Measurements from ENCODE around the gene ANXA2R.

Gene ANXA2R

GRCh38 chr5:43005031-43005430, 35.1 kb downstream of the ANXA2R start:
- no peak overlapping the region for H3K4me3 ChIP-seq (ENCODE audit: low read length)
- H3K9ac ChIP-seq (ENCODE audit: low read depth, low read length): no peak overlapping the region
- no peaks in the 10 kb centered on the region for H3K36me3 ChIP-seq (ENCODE audit: insufficient read depth, low read length)
- no peaks in the 10 kb centered on the region for H3K9me3 ChIP-seq (replicated peaks; ENCODE audit: low read length)
- H3K4me2 ChIP-seq (ENCODE audit: low read length): no peak overlapping the region
- peaks cover 26% of the 10 kb centered on the region for H3K4me1 ChIP-seq (ENCODE audit: control insufficient read depth, insufficient read depth, low read length)
- H3K27me3 ChIP-seq (ENCODE audit: control insufficient read depth, insufficient read depth, low read length): no peaks in the 10 kb centered on the region

- H3K27me3 ChIP-seq (ENCODE audit: control insufficient read depth, insufficient read depth, low read length): no peaks in the 10 kb centered on the region
These were observed 38.4 kb downstream of the ANXA2R start for GRCh38 chr5:43001748-43002147.

DNA sequence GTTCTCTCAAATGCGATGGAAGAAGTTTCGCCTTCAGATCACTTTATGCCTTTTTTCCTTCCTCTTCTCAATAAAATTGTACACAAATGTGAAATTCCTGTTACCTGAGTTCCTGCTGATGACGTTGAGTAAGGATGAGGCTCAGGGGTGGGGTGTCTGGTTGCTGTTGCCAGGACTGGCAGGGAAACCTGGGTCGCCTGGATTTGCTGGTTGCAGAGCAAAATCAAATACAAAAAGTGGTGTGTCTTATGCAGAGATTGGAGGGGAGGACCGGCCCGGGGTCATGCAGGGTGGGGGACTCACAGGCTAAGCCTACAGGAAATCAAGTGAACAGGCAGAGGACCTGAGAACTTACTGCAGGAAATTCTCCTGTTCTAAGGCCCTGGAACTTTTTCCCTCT, 39.2 kb downstream of the ANXA2R start:
- Histone ChIP-seq H3K36me3 (ENCODE audit: insufficient read depth, low read length) (no peaks in the 10 kb centered on the region), H3K4me2 (ENCODE audit: low read length) (no peak overlapping the region), H3K4me3 (ENCODE audit: low read length) (no peak overlapping the region), H3K4me1 (ENCODE audit: control insufficient read depth, insufficient read depth, low read length) (peaks cover 8% of the 10 kb centered on the region), H3K9me3 (replicated peaks; ENCODE audit: low read length) (no peaks in the 10 kb centered on the region), H3K27me3 (ENCODE audit: control insufficient read depth, insufficient read depth, low read length) (no peaks in the 10 kb centered on the region), H3K9ac (ENCODE audit: low read depth, low read length) (no peak overlapping the region)

More at GRCh38 chr5:43001748-43002147, 38.4 kb downstream of the ANXA2R start:
- Histone ChIP-seq H3K36me3 (ENCODE audit: insufficient read depth, low read length) (no peaks in the 10 kb centered on the region), H3K4me1 (ENCODE audit: control insufficient read depth, insufficient read depth, low read length) (peaks cover 8% of the 10 kb centered on the region), H3K4me3 (ENCODE audit: low read length) (no peak overlapping the region), H3K9me3 (replicated peaks; ENCODE audit: low read length) (no peaks in the 10 kb centered on the region), H3K9ac (ENCODE audit: low read depth, low read length) (no peak overlapping the region), H3K4me2 (ENCODE audit: low read length) (no peak overlapping the region)

DNA sequence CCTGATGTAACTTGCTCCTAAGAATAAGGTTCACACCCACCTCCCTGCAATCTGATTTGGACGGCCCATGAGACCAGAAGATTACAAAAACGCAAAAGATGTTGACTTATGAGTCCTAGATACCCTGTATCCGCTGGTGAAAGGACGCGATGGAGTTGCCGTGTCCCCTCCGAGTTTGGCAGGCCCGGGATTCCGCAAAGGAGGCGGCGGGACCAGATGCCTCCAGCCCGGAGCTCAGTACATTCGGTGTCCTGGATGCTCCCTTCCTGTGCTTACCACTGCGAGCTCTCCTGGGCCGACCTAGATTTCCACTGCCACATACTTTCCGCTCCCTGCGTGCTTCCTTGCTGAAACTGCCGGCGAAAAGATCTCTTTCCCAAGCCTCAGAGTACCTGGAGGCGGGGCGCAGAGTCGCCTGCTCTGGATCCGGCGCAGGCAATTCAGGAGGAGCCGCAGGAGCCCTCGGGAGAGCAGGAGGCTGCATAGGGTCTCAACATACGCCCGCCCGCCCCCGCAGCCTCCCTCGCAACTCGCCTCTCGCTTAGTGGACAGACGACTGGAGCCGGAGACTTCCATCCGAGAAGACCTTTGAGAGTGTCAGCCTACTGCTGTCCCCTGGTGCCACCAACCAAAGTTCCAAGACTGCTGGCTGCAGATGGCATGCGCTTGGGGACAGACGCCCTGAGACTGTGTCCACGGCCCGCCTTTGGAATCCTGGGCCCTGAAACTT, 39.8 kb downstream of the ANXA2R start:
- Histone ChIP-seq H3K27me3 (ENCODE audit: control insufficient read depth, insufficient read depth, low read length) (no peaks in the 10 kb centered on the region), H3K9ac (ENCODE audit: low read depth, low read length) (peak overlapping the region; percentile 37), H3K4me3 (ENCODE audit: low read length) (peak overlapping the region; percentile 59), H3K9me3 (replicated peaks; ENCODE audit: low read length) (no peaks in the 10 kb centered on the region), H3K4me2 (ENCODE audit: low read length) (peak overlapping the region; percentile 82), H3K36me3 (ENCODE audit: insufficient read depth, low read length) (no peaks in the 10 kb centered on the region), H3K4me1 (ENCODE audit: control insufficient read depth, insufficient read depth, low read length) (peaks cover 11% of the 10 kb centered on the region)

GRCh38 chr5:42995360-42995751, 44.8 kb downstream of the ANXA2R start:
- H3K4me1 ChIP-seq (ENCODE audit: control insufficient read depth, insufficient read depth, low read length): peaks cover 17% of the 10 kb centered on the region
- peak overlapping the region; percentile 40 for H3K9ac ChIP-seq (ENCODE audit: low read depth, low read length)
- H3K36me3 ChIP-seq (ENCODE audit: insufficient read depth, low read length): no peaks in the 10 kb centered on the region
- H3K9me3 ChIP-seq (replicated peaks; ENCODE audit: low read length): no peaks in the 10 kb centered on the region
- peak overlapping the region; percentile 84 for H3K4me2 ChIP-seq (ENCODE audit: low read length)
- peak overlapping the region; percentile 70 for H3K4me3 ChIP-seq (ENCODE audit: low read length)
- no peaks in the 10 kb centered on the region for H3K27me3 ChIP-seq (ENCODE audit: control insufficient read depth, insufficient read depth, low read length)

DNA sequence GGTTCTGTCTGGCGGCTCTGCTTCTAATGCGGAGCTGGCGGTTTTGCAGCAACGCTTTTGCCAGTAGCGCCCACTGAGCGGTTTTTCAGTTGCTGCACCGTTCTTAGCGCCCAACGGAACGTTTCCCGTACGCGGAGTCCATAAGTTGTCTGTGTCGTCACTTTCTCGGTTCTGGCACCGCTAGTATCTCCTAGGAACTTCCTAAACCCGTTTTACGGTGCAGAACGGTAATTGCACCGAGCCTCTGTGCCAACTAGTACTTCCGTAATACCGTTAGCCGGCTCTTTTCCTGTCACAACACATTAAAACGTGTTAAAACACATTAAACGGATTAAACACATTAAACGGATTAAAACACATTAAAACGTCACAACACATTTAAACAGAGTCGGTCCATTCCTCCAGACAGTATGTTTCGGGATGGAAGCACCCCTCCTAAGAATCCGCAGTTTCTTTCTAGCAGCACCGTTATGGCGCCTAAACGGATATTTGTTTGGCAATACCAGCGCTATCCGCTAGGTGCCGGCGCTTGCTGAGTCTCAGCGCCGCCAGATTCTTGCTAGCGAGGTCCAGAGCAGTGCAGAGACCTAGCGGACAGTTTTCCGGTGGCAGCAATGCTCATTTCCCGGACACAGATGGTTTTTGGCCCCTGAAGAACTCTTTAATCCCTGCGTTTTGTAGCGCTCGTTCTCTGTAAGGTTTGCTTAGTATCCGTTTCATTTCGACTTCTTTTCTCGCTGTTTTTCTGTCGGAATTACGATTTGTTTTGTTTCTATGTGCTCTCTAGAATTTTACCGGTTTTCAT, 45.4 kb downstream of the ANXA2R start:
- Histone ChIP-seq H3K9ac (ENCODE audit: low read depth, low read length) (peak overlapping the region; percentile 76), H3K27me3 (ENCODE audit: control insufficient read depth, insufficient read depth, low read length) (no peaks in the 10 kb centered on the region), H3K36me3 (ENCODE audit: insufficient read depth, low read length) (no peaks in the 10 kb centered on the region), H3K4me1 (ENCODE audit: control insufficient read depth, insufficient read depth, low read length) (peaks cover 12% of the 10 kb centered on the region), H3K4me3 (ENCODE audit: low read length) (peak overlapping the region; percentile 70), H3K4me2 (ENCODE audit: low read length) (peak overlapping the region; percentile 84), H3K9me3 (replicated peaks; ENCODE audit: low read length) (no peaks in the 10 kb centered on the region)

- H3K9ac ChIP-seq (ENCODE audit: low read depth, low read length): peak overlapping the region; percentile 76
These were observed 45.9 kb downstream of the ANXA2R start for GRCh38 chr5:42994246-42994554.

GRCh38 chr5:42993516-42994245, 46.4 kb downstream of the ANXA2R start:
- Histone ChIP-seq H3K9ac (ENCODE audit: low read depth, low read length) (peak overlapping the region; percentile 76), H3K27me3 (ENCODE audit: control insufficient read depth, insufficient read depth, low read length) (no peaks in the 10 kb centered on the region), H3K4me2 (ENCODE audit: low read length) (peak overlapping the region; percentile 84), H3K9me3 (replicated peaks; ENCODE audit: low read length) (no peaks in the 10 kb centered on the region), H3K4me1 (ENCODE audit: control insufficient read depth, insufficient read depth, low read length) (peaks cover 12% of the 10 kb centered on the region), H3K4me3 (ENCODE audit: low read length) (peak overlapping the region; percentile 70), H3K36me3 (ENCODE audit: insufficient read depth, low read length) (no peaks in the 10 kb centered on the region)

More at GRCh38 chr5:42994246-42994554, 45.9 kb downstream of the ANXA2R start:
- H3K4me2 ChIP-seq (ENCODE audit: low read length): peak overlapping the region; percentile 84
- peak overlapping the region; percentile 70 for H3K4me3 ChIP-seq (ENCODE audit: low read length)
- no peaks in the 10 kb centered on the region for H3K9me3 ChIP-seq (replicated peaks; ENCODE audit: low read length)
- peaks cover 12% of the 10 kb centered on the region for H3K4me1 ChIP-seq (ENCODE audit: control insufficient read depth, insufficient read depth, low read length)
- no peaks in the 10 kb centered on the region for H3K36me3 ChIP-seq (ENCODE audit: insufficient read depth, low read length)
- H3K27me3 ChIP-seq (ENCODE audit: control insufficient read depth, insufficient read depth, low read length): no peaks in the 10 kb centered on the region

- no peaks in the 10 kb centered on the region for H3K9me3 ChIP-seq (replicated peaks; ENCODE audit: low read length)
- H3K4me3 ChIP-seq (ENCODE audit: low read length): peak overlapping the region; percentile 70
- peak overlapping the region; percentile 81 for H3K4me2 ChIP-seq (ENCODE audit: low read length)
- H3K9ac ChIP-seq (ENCODE audit: low read depth, low read length): peak overlapping the region; percentile 68
- no peaks in the 10 kb centered on the region for H3K27me3 ChIP-seq (ENCODE audit: control insufficient read depth, insufficient read depth, low read length)
- H3K36me3 ChIP-seq (ENCODE audit: insufficient read depth, low read length): no peaks in the 10 kb centered on the region
- H3K4me1 ChIP-seq (ENCODE audit: control insufficient read depth, insufficient read depth, low read length): peaks cover 12% of the 10 kb centered on the region
These were observed 47.8 kb downstream of the ANXA2R start for GRCh38 chr5:42992088-42992879.

- H3K9ac ChIP-seq (ENCODE audit: low read depth, low read length): peak overlapping the region; percentile 68
- no peaks in the 10 kb centered on the region for H3K9me3 ChIP-seq (replicated peaks; ENCODE audit: low read length)
- H3K4me3 ChIP-seq (ENCODE audit: low read length): peak overlapping the region; percentile 70
- H3K4me2 ChIP-seq (ENCODE audit: low read length): peak overlapping the region; percentile 81
- H3K27me3 ChIP-seq (ENCODE audit: control insufficient read depth, insufficient read depth, low read length): no peaks in the 10 kb centered on the region
- H3K36me3 ChIP-seq (ENCODE audit: insufficient read depth, low read length): no peaks in the 10 kb centered on the region
- peaks cover 12% of the 10 kb centered on the region for H3K4me1 ChIP-seq (ENCODE audit: control insufficient read depth, insufficient read depth, low read length)
These were observed 48.6 kb downstream of the ANXA2R start for GRCh38 chr5:42991404-42992087.
